NCI-H748 (cell line): Measurements from ENCODE around the gene MSN.
"Not testable (repeated sequence)": the region's sequence is repeated elsewhere in the genome, so short reads cannot be mapped to it uniquely, and the experiment has no call there.

ENCODE experiments used
- DNase-seq: peaks from one replicate; lab custom pipeline; 2025; ENCODE audit not compliant: unreplicated experiment; lab: John Stamatoyannopoulos, UW

The MSN gene

DNA sequence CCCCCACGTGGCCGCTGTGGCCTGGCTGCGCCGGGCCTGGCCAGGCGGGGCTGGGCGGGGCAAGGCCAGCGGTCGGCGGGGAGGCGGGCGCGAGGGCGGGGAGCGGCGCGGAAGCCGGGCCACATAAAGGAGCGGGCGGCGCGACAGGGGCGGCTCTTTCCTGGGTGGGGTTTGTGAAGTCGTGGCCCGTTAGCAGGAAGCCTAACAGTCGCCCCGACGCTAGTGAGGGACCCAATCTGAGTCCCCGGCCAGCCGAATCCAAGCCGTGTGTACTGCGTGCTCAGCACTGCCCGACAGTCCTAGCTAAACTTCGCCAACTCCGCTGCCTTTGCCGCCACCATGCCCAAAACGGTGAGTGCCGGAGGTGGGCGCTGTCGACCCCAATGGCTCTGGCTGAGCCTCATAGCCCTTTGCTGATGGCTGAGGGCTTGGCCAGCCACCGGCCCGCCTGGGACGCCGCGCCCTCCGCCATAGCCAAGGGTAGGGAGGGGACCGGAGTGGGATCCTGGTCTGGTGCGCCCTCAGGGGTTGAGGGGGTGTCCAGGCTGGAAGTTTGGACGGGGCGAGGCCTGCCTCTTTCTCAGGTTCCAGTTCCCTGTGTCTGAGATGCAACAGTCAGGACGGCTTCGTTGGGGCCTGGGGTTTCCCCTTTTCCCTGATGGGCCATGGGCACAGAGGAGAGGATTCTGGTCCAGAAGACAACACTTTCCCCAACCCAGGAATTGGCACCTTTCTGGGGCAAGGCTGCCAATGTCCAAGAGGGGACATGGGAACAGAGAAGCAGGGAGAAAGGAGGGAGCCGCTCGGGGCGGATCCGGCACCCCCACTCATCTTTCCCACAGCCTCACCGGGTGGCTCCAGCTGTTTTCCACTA lies at the start of gene MSN:
TSS of gene MSN (plus strand) at position 152 of the 874 bp plus-strand sequence. CDS start at position 340, 188 bp downstream.
- DNase-seq: peak; percentile 1

DNA sequence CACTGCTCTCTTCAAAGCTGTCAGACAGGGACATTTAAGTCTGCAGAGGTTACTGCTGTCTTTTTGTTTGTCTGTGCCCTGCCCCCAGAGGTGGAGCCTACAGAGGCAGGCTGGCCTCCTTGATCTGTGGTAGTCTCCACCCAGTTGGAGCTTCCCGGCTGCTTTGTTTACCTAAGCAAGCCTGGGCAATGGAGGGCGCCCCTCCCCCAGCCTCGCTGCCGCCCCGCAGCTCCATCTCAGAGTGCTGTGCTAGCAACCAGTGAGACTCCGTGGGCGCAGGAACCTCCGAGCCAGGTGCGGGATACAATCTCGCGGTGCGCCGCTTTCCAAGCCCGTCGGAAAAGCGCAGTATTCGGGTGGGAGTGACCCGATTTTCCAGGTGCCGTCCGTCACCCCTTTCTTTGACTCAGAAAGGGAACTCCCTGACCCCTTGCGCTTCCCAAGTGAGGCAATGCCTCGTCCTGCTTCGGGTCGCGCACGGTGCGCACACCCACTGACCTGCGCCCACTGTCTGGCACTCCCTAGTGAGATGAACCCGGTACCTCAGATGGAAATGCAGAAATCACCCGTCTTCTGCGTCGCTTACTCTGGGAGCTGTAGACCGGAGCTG lies 47.3 kb upstream of the MSN start:
- DNase-seq: peak; percentile 66

DNA sequence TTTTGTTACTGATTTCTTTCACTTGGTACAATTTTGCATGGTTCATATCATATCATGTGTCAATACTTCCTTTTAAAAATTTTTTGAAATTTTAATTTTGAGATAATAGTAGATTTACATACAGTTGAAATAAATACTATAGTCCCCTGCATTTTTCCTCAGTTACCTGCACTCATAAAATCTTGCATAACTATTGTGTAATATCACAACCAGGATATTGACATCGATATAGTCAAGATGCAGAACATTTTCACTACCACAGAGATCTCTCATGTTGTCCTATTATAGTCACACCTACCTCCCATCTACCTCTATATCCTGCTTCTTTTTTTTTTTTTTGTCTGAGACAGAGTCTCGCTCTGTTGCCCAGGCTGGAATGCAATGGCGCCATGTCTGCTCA lies 36.7 kb upstream of the MSN start:
- no peak for DNase-seq

DNA sequence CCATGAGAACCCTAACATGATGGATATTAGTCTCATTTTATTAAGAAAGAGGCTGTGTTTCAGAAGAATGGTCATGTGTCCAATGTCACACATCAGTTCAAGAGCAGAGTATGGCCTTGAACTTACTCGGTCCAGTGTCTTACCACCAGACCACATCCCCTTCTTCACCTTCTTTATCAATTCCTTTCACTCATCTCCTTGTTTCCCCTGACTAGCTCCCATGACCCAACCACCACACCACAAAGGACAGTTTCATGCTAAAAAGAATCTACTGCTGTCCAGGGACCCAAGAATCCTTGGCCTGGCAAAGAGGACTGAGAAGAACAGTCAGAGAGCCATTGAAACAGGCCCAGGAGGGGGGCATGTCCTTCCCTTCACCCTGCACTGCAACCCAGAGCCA lies 33.6 kb upstream of the MSN start:
- no peak for DNase-seq

DNA sequence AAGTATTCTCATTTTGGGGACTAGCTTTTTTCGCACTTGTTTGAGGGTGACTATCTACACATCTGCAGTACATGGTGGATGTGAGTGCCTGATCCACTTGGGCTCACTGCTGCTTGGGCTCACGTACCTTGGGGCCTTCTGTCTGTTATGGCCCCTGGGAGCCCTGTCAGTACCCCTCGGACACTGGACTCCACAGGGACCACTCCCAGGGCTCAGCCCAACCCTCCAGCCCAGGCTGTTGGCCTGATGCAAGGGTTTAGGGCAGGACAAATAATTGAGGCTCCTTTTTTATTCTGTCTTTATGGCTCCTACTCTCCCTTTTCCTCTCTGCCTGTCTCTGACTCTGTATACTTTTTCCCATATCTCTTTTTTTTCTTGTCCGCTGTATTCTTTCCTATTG lies 32.7 kb upstream of the MSN start:
- no peak for DNase-seq

DNA sequence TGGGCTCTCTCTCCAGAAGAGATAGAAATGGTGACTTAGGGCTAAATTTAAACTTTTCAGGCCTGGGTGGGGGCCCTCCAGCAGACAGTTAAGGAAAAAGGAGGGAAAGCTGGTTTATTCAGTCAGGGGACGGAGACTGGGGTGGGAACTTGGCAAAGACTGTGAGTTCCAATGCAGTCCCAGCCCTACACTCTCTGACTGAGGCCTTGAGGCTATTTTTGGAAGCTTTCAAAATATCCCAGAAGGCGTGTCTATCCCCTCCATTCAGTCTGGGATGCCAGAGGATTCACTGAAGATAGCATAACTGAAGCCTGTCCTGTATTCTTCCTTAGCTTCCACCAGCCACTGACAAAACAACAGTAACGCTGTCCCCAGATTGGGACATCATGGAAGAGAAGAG lies 32.1 kb upstream of the MSN start:
- DNase-seq: no peak

DNA sequence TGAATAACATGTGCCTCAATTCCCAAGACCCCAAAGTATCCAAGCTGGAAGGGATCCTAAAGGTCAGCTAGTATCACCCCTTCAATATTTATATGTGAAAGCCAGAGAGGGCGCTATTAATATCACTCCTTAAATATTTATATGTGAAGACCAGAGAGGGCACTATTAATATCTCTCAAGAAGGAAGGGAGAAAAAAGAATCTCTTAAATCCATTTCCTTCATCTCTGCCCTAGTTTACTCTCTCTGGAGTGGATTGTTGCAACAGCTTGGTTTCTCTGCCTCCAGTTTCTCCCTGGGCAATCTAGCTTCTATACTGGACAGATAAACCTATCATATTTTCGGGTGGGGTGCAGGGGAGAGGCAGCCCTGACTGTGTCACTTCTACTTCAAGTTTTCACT lies 31.6 kb upstream of the MSN start:
- DNase-seq: no peak

DNA sequence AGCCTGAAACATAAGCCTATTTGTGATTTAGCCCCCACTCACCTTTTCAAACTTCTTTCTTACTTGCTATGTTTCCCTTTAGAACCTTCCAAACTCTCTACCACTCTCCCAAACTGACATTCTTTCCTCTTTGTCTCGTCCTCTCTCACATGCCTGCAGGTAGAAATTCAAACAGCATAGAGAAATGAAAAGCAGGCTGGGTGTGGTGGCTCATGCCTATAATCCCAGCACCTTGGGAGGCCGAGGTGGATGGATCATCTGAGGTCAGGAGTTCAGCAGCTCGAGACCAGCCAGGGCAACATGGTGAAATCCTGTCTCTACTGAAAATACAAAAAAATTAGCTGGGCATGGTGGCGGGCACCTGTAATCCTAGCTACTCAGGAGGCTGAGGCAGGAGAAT lies 31.2 kb upstream of the MSN start:
- DNase-seq: not testable (repeated sequence)

DNA sequence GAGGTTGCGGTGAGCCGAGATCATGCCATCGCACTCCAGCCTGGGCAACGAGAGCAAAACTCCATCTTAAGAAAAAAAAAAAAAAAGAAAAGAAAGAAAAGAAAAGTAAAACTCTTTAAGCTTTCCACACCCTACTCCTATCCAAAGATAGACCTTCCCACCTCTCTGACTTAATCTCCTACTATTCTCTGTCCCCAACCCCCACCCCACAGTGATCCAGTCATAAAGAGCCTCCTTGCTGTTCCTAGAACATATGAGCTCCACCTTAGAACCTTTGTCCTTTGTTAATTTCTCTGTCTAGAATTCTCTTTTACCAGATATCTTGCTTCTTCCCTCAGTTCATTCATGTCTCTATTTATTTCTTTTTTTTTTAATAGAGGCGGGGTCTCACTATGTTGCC lies 30.1 kb upstream of the MSN start:
- no peak for DNase-seq

DNA sequence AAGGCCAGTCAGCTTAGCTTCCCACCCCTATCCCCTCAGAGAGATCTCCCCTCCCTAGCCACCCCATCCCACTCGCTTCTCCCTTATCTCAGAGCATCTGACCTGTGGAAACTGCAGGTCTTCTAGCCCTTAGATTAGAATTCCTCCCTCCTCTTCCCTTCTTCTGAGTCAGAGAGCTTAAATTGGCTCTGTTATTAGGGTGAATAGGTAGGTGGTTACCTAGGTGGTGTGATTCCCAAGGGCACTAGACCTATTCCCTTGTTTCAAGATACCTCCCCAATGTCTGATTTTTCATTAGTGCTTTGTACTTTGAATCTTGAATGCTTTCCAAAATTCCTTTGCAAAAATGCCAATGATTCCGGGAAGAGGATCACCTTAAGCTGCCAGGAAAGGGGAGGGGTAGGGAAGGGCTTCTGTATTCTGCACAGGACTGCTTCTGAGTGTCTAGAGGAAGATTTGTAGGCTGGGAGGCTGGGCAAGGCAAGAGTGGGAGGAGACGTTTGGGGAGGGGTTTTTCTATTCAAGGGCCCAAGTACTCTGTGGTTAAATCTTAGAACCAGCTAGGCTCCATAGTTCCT lies 24.5 kb upstream of the MSN start:
- no peak for DNase-seq

DNA sequence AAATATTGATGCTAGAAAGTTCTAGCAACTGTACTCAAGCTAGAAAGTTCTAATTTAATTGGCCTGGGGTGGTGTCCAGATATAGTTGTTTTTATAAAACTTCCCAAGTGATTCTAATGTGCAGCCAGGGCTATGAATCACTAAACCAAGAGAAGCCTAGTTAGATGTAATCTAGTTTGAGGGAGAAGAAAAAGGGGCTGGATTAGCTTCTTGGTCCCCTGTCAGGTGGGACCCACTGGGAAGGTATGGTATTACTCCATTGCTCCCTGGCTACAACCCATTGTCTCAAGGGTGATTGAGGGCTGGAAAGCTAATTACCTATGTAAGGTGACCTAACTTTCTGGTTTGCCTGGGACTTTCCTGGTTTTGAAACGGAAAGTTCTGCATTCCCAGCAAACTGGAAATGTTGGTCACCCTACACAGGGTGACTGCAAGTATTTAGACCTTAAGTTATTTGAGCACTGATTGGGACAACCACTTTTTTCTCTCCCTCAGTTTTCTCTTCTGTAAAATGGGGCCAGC lies 23.9 kb upstream of the MSN start:
- no peak for DNase-seq

DNA sequence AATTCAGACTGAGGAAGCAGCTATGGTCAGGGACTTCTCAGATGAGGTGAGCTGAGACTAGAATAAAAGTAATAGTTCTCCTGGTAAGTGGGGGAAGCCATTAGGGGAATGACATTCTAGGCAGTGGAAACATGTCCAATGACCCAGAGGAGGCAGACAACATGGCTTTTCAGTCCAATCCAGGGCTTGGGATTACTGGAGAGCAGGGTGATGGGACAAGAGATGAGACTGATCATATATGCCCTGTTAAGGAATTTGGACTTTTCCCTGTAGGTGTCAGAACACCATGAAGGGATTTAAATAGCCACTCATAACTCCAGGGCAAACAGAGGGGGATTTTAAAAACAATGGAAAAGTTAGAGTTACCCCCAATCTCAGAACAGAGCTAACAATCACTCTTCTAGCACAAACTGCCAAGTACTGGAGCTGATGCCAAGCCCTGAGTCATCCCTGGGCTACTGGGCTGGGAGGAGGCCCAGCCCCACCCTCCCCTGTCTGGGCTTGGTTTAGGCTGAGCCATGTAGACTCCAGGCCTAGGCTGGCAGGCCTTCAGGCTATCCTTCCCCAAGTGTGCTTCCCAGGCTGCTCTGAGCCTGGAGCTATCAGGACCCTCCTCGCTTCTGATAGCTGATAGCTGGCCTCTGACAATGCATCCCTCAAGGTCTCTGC lies 22.7 kb upstream of the MSN start:
- no peak for DNase-seq

DNA sequence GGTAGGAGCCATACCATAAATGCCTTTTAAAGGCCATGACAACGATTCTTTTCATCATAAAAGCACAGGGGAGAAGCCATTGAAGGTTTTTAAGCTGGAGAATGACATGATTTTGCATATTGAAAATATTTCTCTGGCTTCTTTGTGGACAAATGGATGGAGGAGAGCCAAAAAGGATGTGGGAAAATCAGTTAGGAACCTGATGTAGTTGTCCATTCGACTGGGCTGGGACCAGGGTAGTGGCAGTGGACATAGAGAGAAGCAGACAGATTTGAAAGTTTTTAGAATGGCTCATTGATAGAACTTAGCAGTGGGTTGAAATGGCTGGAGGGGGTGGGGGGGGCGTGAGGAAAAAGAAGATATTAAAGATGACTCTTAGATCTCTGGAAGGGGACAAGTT lies 19.7 kb upstream of the MSN start:
- no peak for DNase-seq

DNA sequence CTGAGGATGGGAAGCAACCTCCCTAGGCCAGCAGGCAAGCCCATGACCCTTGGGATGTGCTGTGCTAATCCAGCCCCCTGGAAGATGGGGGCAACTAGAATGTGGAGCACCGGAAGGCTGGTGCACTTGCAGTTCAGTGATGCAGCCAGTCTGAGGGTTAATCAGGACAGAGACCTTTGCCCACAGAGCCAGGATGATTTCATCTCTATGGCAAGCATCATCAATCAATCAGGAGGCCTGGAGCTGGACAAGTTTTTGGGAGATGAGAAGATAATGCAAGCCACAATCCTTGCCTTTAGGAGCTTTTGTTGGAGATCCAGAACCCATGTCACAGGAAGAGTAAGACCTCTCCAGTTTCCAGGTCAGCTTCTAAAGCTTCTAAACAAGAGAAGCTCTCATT lies 15.4 kb upstream of the MSN start:
- no peak for DNase-seq

DNA sequence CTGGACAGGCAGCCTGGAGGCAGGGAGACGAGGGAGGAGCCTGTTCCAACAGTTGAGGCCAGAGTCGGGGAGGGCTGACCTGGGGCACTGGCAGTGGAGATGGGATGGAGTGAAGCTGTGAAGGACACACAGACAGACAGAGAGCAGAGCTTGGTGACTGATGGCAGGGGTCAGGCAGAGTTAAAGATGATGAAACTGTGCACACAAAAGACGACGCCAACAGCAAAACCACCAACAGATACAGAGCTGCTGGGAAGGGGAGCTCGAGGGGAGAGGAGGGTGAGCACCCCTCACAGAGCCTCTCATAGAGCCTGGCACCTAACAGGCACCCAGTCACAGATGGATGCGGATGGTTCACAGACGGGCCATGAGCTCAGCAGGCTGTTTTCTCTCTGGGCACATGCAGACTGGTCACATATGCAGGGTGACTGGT lies 10.4 kb upstream of the MSN start:
- DNase-seq: not testable (repeated sequence)

DNA sequence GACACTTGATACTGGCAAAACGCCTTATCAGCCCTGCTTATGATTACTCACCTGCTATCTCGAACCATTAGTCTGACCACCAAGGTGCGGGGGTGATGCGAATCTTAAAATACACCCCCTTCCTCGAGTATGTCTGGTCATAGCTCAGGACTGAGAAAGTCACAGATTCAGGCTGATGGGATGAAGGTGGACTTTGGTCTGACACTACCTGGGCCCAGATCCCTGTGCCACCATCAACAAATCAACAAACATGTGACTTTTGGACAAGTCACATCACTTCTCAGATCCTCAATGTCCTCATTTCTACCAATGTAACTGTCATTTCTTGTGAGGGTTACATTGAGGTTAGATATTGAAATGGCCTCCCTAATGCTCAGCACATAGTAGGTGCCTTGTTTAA lies 9.8 kb upstream of the MSN start:
- DNase-seq: no peak

DNA sequence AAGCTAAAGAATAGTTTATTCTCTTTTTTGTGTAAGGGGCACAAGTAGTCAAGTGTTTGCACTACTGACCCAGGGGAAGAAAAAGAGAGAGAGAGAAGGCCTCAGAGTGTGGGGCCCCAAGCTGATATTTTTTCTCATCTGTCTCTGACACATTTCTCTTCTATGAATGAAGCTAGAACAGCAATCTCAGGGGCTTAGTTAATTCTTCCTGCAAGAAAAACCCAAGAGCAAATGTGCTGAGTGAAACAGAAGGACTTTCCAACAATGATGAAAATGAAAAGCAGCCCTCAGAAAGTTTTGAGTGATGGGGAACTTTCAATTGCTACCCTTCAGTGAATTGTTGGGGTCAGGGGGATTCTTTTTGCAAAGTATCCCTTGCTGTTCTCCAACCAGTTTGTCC lies 9.2 kb upstream of the MSN start:
- DNase-seq: no peak

DNA sequence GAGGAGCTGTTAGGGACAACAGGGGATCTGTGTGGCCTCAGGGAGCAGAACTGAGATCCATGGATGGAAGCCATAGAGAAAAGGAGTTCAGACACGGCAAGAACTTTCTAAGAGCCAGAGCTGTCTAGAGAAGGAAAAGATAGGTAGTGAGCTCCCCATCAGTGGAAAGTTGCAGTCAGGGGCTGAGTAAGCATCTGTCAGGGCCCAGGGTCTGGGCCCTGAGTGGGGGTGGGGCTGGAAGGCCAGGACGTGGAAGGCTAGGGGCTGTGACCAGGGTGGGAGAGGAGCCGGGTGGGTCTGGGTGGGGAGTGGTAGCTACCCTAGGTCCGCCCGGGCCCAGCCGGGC lies 324 bp upstream of the MSN start:
- no peak for DNase-seq

DNA sequence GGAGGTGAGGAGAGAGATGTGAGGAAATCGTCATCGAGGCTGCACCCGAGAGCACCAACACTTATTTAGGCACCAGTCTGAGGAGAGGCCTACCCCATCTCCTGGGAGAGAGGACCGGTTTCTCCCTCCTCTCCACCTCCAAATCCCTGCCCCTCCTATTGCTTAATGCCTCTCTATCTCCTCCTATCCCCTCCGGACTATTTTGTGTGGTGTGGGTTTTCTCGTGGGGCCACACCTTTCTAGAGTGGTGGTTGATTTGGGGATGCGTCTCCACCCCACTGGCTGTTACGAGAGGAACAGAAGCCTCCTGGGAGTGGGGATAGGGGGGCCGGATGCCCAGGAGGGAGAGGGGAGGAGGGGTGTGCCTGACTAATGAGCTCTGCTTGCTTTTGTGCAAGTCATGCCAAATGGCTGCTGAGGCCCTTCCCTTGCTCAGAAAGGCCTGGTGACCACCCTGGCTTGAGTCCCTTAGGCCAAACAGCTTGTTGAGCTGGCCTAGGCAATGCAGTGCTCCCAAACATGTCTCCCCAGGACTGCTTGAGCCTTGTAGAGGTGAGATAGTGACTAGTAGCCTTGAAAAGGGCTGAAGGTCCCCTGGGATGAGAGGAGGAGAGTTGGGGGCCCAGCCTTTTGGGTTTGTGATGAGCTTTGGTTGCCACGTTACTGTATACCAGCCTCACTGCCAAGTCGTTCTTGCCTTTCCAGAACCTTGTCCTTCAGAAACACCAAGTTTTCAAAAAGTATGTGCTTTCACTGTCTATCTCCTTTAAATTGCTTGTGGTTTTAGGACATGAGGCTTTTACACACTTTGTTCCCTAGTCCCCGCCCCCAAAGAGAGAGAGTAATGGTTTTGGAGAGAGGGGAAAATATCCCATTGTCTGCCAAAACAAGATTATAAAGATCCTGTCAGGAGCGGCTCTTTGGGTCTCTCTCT lies 1.2 kb downstream of the MSN start:
- DNase-seq: no peak

DNA sequence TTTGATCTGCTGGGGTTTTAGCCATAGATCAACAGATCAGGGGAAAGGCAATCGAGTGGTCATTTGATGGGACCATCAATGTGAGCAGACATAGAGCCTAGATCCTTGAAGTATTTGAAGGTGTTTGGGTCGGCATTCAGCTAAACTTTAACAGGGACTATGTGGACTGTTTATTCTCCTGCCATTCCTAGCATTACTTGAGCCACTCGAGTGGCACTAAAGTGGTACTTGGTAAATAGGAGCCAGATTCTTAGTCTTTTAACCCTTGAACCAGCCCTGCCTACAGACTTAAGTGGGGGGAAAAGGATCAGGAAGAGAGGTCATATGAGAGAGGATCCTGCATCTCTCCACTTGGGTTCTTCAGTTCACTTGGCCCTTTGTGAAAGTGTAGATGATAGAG lies 3.8 kb downstream of the MSN start:
- no peak for DNase-seq

DNA sequence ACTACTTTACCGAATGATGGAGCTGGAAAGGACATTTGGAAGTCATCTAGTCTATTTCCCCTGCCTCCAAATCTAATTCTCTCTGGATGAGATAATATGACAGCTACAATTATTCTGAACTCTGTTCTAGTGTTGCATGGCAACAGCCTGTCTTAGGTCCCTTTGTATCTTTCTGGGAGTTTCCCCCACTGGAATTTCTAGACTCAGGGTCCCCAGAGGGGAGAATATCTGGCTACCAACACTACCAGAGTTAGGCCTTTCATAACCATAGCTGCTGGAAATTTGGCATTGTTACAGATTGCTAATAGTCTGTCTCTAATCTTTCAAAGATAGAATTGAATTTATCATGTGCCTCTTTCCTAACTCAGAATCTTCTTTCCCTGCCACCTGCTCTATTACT lies 4.5 kb downstream of the MSN start:
- no peak for DNase-seq
